Prostate gland (tissue), 2 donors: ENCODE results near the gene APOLD1.

Experiments used
- CTCF ChIP-seq, 4 experiments: fragments of 200-600 bp in 2 of 4; fragments of 450-650 bp in 2 of 4; sonication (generic) in 2 of 4; IDR thresholded peaks; 1 replicate in 3 of 4; 2 replicates in 1 of 4; pipeline ENCODE4 v1.5.1; 2016 to 2019; ENCODE audit warnings: antibody characterized with exemption in 4 of 4, mild to moderate bottlenecking in 2 of 4, moderate library complexity in 2 of 4
- POLR2A ChIP-seq: fragments of 450-650 bp; IDR thresholded peaks from one replicate; pipeline ENCODE4 v1.6.1; 2016; ENCODE audit warnings: antibody characterized with exemption, mild to moderate bottlenecking
- POLR2AphosphoS5 ChIP-seq: sonication (generic); formaldehyde crosslinking; IDR thresholded peaks from one replicate; pipeline ENCODE4 v1.6.1; 2017; ENCODE audit warnings: antibody characterized with exemption

DNA sequence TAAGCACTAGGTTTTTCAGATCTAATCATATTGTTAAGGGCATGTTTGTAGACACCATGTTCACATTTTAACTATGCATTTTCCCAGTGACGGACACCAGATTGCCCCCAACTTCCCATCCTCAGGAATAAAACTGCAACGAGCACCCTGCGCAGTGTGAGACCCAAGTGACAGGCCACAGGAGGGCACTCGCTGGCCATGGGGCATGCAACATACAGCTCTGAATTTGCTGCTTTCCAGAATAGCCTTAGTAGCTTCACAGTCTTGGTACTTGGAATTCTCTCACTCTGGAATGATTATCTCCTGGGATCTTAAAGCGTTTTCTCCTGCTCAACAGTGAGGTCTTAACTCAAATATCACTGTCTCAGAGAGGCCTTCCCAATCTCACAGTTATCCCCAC is 26.7 kb downstream of the APOLD1 start:
- TF ChIP-seq CTCF (IDR thresholded peaks at IDR 0.05), result no peak
- TF ChIP-seq POLR2A, result no peak
- no peak for TF ChIP-seq POLR2AphosphoS5
